Astrocyte of the cerebellum (primary cell): Measurements from ENCODE around the gene TAF8.

Experiments
- DNase-seq: peaks from one replicate; pipeline ENCODE4 v3.0.0-alpha.2; 2011; ENCODE audit warnings: low read depth
- H3K4me3 ChIP-seq: 2 replicates; pipeline ENCODE4 v1.5.1; 2011; ENCODE audit warnings: mild to moderate bottlenecking, low read depth, low read length, moderate library complexity
- CTCF ChIP-seq: IDR thresholded peaks from 2 replicates; pipeline ENCODE4 v1.5.1; 2012; ENCODE audit warnings: low read length, low read depth, moderate library complexity, mild to moderate bottlenecking; ENCODE audit errors: missing control alignments
- in situ Hi-C: cut with HindIII; loops from 2 replicates; pipeline ENCODE4 v1.10.0; 2017; ENCODE audit warnings: low sequenced_read_pairs

Gene TAF8

DNA sequence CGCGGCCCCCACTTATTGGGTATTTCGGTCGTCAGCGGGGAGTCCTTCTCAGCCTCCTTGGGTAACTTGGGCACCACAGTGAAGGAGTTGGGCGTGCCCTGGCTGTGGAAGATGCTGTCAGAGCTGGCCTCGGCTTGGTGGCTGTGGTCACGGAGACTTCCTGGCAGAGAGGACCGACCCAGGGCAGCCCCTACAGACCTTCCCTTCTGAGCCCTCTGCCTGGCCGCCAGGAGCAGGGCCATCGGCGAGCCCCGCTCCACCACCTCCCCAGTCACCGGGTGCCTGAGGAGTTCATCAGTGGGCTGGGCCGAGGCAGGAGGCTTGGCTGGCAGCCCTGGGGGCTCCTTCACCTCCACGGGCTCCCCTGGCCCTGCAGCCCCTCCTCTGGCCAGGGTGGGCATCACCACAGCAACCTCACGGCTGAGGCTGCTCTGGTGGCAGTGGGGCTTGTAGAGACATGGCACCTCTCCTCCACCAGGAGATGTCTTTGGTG, 54.9 kb downstream of the TAF8 start:
- no peak for TF ChIP-seq CTCF
- no peak for DNase-seq
- no peak overlapping the region for H3K4me3 ChIP-seq
- in situ Hi-C loops = no loop called here

DNA sequence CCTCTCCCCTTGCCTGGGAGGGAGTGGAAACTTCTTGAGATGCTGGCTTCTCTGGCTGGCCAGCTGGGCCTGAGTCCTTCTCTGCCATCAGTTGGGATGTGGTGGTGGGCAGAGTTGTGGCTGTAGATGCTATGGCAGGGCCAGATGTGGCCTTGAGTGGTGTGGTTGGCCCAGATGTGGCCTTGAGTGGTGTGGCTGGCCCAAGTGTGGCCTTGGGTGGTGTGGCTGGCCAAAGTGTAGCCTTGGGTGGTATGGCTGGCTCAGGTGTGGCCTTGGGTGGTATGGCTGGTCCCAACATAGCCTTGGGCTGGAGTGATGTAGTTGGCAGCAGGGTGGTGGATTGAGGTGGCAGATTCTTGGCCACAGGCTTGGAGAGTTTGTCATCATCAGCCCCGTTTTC, 55.4 kb downstream of the TAF8 start:
- DNase-seq = no peak
- no peak for TF ChIP-seq CTCF
- in situ Hi-C loops = no loop called here
- no peak overlapping the region for H3K4me3 ChIP-seq

DNA sequence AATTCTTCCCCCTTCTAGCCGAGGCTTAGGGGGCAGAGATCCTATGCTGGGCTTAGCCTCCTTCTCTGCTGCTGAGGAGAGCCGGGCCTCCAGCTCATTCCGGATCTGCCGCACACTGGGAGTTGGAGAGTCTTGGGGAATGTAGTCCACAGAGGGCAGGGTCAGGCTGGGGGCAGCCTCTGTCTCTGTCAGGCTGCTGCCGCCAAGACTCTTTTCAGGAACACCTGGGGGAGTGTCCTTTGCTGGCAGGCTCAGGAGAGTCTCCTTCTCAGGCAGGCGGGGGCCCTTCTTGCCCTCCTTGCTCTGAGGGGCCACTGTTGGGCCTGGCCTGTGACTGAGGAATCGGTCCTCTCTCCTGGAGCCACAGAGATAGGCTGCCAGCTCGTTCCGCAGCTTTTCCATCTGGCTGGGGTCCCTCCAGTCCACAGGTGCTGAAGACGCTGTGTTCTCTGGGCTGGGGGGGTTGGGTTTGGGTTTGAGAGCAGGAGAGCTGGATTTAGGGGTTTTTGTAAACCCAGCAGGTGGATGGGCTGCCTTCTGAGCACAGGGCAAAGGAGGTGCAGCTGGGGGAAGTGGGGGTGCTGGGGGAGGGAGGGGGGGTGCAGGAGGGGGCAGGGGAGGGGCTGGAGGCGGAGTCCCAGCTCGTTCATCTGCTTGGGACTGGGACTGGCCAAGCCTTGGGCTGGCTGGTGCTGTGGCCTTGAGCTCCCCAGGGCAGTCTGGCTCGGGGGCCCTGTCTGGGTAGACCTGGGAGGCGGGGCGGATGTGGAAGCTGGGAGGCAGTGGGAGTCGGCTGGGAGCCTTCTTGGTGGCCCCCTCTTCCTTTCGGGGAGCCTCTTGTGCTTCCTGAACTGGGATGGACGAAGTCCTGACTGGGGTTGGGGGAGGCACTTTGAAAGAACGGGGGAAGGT, 56.0 kb downstream of the TAF8 start:
- DNase-seq = no peak
- H3K4me3 ChIP-seq = no peak overlapping the region
- in situ Hi-C loops = no loop called here
- TF ChIP-seq CTCF = no peak

- H3K4me3 ChIP-seq = no peak overlapping the region
- TF ChIP-seq CTCF = no peak
- no peak for DNase-seq
- in situ Hi-C loops = no loop called here
Observed at GRCh38 chr6:42108071-42108470, 57.7 kb downstream of the TAF8 start.

DNA sequence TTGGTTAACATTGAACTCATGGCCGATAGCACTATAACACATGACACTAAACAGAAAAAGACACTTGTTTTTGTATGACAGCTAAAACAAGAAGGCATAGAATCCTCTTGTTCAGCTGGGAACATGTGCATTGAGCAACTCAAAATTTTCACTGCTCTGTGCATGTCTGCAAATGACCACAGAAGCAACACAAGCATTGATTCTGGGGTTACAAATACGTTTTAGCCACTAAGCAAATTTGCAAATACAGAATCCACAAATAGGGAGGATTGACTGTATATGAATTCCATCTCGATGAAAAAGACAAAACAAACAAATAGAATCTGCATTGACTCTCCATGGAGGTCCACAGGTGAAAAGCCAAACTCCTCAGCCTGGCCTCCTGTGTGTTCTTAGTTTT, 60.4 kb downstream of the TAF8 start:
- in situ Hi-C loops = no loop called here
- H3K4me3 ChIP-seq = no peak overlapping the region
- no peak for DNase-seq
- TF ChIP-seq CTCF = no peak

DNA sequence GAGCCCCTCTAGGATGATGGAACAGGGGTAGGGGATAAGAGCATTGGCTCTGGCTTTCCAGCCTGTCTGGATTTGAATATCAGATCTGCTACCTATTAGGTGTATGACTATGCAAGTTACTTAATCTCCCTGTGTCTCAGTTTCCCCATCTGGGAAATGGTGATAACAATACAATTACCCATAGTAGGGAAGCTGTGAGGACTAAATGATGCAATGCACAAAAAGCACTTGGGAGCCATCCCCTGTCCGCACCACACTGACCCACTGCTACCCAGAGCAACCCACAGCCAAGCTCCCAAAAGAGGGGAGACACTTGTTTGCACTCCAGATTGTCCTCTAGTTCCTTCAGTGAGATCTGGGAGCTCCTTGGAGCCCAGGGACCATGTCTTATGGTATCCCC, 62.0 kb downstream of the TAF8 start:
- no peak for TF ChIP-seq CTCF
- in situ Hi-C loops = no loop called here
- no peak for DNase-seq
- H3K4me3 ChIP-seq = no peak overlapping the region
